SU-DHL-6 (cell line): ENCODE measurements around the gene EPHX1.

Source experiments
- CTCF ChIP-seq: fragments of 200-600 bp; sonication (generic); IDR thresholded peaks from one replicate; pipeline ENCODE4 v1.5.1; 2017; ENCODE audit warnings: antibody characterized with exemption, mild to moderate bottlenecking, low read length, moderate library complexity; ENCODE audit not compliant: insufficient read depth, poor library complexity, severe bottlenecking
- EZH2phosphoT487 ChIP-seq: fragments of 200-600 bp; sonication (generic), shearing (Covaris generic); conservative IDR thresholded peaks from 2 replicates; pipeline ENCODE4 v1.6.1; 2018; ENCODE audit warnings: mild to moderate bottlenecking, antibody characterized with exemption, low read length, moderate library complexity, mixed read lengths

DNA sequence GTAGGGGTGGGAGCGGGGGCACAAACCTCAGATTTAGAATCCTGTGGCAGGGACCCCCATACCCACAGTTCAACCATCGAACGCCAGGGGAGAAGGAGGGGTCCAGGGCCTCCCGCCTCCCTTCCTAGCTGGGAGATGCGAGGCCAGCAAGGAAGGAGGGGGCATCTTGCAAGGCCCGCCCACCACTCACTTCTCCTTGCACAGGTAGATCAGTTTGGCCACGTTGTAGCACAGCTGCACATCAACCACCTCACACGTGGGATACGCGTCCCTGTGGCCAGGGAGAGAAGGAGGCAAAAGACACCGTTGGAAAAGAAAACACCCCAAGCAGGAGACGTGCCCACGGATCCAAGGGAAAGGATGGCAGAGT, 52.6 kb downstream of the EPHX1 start:
- TF ChIP-seq CTCF (no peak), EZH2phosphoT487 (no peak)
